Cerebellar cortex (tissue), 1 donor: ENCODE measurements around the gene CELA2A.
"Not testable (repeated sequence)": the region's sequence is repeated elsewhere in the genome, so short reads cannot be mapped to it uniquely, and the experiment has no call there.

Source experiments
- DNase-seq: peaks from one replicate; pipeline ENCODE4 v3.0.0-alpha.2; 2015; ENCODE audit warnings: low spot score

CELA2A gene

DNA sequence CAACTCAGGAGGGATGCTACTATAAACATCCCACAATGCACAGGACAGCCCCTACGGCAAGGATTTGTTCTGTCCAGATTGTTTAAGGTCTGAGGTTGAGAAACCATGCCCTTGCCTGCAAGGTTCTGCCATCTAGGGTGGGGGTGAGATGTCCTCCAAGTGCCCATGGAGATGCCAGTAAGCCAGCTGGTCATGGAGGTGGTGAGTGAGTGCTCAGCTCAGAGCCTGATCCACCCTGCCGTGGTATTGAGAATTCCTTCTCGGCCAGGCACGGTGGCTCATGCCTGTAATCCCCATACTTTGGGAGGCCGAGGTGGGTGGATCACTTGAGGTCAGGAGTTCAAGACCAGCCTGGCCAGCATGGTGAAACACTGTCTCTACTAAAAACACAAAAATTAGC, 31.6 kb upstream of the CELA2A start:
- DNase-seq: no peak

- no peak for DNase-seq
These were observed 31.0 kb upstream of the CELA2A start for GRCh38 chr1:15425521-15425920.

DNA sequence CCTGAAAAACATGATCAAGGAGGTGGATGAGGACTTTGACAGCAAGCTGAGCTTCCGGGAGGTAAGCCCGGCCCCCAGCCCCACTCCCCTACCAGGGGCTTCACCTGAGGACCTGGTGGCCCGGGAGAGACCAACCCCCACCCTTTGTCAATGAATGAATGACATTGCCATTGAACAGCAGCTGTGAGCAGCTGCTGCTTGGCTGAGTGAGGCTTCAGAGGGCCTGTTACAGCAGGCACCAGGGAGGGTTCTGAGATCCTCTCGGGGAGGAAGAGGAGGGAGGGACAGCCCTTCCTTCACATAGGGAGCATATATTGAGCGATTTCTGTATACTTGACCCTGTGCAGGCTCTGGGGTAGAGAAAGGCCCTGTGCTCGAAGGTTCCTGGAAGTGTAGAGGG, 30.6 kb upstream of the CELA2A start:
- DNase-seq: no peak

DNA sequence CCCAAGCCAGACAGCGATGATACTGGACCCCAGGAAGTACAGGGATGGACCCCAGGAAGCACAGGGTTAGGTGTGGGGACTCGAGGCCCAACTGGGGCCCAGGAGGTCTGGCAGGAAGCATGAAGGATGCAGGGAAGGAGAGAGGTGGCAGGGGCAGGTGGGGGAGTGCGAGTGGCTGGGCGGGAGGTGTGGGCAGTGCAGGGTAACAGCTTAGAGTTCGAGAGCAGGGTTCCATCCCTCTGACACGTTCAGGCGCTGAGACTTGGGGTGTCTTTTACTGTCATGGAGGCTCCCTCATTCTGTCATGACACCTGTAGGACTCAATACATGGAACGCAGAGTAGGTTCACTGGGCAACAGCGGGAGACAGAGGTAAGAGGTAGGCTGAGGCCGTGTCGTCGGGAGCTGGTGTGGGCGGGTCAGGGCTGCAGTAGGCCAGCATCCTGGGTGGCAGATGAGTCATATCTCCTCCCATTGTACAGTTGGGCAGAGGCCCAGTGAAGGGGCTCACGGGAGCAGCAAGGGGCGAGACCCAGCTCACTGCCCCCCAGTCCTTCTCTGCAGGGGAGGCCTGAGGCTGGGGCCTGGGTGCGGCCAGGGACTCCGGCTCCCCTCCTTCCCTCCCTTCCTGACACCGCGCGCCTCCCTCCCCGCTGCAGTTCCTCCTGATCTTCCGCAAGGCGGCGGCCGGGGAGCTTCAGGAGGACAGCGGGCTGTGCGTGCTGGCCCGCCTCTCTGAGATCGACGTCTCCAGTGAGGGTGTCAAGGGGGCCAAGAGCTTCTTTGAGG, 29.8 kb upstream of the CELA2A start:
- peak; percentile 39 for DNase-seq

GRCh38 chr1:15427280-15427666, 29.3 kb upstream of the CELA2A start:
- DNase-seq: no peak

GRCh38 chr1:15428252-15428651, 28.3 kb upstream of the CELA2A start:
- not testable (repeated sequence) for DNase-seq

- DNase-seq: no peak
These were observed 27.6 kb upstream of the CELA2A start for GRCh38 chr1:15428815-15429435.

DNA sequence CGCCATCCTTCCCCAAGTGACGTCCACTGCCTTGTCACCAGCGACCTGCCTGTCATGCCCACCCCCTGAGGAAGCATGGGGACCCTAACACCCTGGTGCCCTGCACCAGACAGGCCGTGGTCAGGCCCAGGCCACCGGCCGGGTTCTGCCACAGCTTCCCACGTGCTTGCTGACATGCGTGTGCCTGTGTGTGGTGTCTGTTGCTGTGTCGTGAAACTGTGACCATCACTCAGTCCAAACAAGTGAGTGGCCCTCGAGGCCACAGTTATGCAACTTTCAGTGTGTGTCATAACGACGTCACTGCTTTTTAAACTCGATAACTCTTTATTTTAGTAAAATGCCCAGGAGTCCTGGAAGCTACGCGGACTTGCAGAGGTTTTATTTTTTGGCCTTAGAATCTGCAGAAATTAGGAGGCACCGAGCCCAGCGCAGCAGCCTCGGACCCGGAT, 26.8 kb upstream of the CELA2A start:
- DNase-seq: no peak

GRCh38 chr1:15430787-15431570, 25.6 kb upstream of the CELA2A start:
- peak; percentile 56 for DNase-seq

DNA sequence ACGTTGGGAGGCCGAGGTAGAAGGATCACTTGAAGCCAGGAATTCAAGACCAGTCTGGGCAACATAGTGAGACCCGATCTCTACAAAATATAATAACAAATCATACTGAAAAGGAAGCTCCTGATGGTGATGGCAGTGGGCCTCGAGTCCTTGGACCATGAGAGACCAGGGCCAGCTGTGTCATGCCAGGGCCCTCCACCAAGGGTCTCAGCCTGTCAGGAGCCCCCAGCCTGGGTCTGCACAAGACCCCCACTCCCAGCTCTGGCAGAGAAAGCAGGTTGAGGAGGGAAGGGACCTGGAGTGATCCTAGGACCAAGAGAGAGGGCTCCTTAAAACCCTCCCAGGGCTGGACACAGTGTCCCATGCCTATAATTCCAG, 25.0 kb upstream of the CELA2A start:
- DNase-seq: no peak

DNA sequence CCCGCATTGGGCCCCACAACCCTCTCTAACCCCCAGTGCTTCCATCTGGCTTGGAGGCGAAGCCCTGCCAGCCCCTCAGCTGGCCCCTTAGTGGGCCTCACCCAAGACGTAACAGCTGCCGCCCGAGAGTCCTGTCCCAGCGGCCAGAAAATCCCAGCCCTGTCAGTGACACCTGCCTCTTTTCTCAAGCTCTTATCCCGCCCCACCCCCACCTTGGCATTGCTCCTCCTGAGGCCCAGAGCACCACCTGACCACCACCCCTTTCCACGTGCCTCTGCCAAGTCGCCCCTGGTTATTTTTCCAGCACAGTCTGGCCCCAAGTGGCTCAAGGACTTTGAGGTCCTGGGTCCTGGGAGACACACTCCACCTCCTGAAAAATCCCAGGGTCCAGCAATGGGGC, 24.2 kb upstream of the CELA2A start:
- no peak for DNase-seq

- DNase-seq: no peak
These were observed 23.1 kb upstream of the CELA2A start for GRCh38 chr1:15433471-15433870.

DNA sequence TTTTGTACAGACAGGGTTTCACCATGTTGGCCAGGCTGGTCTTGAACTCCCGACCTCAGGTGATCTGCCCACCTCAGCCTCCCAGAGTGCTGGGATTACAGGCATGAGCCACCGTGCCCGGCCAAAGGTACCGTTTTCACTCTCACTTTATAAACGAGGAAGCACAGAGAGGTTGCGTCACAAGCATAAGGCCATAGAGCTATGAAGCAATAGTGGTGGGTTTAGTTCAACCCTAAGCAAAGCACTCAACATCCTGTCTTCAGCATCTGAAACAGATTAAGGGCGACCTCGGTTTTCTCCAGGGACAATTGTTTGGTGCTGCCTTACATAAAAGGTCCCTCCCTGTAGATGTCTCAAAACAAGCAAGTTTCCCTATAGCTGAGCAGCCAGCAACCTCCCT, 21.8 kb upstream of the CELA2A start:
- not testable (repeated sequence) for DNase-seq

DNA sequence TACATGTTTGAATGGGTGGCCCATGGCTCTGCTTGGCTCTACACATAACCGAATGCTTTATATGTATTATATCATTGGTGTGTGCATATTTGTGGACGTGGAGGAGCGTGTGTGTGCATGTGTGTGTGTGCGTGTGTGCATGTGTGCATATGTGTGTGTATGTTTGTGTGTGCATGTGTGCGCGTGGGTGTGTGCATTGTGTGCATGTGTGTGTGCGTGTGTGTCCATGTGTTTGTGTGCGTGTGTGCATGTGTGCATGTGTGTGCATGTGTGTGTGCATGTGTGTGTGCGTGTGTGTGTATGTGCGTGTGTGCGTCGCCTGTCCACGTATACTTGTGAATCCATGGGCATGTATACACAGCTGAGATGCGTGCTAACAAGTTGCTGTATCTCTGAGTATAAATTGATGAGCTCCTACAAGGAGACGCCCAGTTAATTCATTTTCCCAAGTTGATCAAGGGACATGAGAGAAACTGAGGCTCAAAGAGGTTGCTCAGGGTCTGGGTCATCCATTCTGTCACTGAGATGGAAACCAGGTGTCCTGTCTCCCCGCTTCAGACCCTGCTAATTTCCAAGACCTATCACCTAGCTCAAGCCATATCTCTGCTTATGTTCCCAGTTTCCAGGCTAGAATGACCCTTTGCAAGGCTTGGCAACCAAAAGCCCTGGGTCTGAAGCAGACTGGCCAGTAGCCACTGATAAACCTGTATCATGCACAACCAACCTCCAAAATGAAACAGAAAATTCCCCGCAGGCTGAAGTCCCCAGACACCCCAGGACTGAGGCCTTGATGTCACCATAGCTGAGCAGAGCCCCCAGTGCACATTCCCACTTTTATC, 21.1 kb upstream of the CELA2A start:
- DNase-seq: no peak

- DNase-seq: no peak
These were observed 19.6 kb upstream of the CELA2A start for GRCh38 chr1:15436881-15437442.

DNA sequence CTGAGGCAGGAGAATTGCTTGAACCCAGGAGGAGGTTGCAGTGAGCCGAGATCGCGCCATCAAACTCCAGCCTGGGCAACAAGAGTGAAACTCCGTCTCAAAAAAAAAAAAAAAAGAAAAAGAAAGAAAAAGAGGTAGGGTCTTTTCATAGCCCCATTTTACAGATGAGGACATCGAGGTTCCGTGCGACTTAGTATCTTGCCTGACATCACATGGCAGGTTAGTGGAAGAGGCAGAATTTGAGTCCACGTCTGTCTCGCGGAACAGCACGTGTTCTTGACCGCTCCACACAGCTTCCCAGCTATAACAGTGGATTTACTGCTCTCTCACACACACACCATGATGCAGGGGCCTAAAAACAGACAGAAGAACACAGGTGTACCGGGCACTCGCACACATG, 17.2 kb upstream of the CELA2A start:
- DNase-seq: no peak

- no peak for DNase-seq
These were observed 16.2 kb upstream of the CELA2A start for GRCh38 chr1:15440357-15440756.

DNA sequence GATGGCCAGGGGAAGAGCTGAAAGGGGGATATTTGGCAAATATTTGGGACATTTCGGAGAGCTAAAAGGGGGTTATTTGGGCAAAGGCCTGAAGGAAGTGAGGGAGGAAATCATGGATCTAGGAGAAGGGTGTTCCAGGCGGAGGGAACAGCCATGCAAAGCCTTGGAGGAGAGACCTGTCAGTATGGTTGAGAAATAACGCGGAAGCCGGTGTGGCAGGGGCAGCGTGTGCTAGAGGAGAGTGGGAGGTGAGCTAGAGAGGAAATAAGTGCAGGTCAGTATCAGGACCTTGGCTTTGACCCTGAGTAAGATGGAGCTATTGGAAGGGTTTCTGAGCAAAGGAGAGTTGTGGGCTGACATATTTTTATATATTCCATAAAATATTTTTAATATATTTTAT, 15.3 kb upstream of the CELA2A start:
- no peak for DNase-seq

DNA sequence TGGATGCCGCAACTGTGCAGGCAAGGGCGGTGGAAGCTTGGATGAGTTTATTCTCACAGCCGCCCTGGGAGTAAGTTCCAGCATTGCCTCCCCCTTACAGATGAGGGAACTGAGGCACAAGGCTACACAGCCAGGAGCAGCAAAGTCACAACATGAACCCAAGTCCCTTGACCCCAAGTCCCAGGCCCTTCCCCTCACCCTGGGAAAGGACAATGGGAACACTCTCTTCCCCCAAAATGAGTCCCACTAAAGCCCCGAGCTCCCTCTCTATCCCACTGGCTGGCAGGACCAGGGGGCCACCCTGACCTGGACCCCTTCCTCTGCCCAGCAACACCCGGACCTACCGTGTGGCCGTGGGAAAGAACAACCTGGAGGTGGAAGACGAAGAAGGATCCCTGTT, 14.4 kb upstream of the CELA2A start:
- no peak for DNase-seq

DNA sequence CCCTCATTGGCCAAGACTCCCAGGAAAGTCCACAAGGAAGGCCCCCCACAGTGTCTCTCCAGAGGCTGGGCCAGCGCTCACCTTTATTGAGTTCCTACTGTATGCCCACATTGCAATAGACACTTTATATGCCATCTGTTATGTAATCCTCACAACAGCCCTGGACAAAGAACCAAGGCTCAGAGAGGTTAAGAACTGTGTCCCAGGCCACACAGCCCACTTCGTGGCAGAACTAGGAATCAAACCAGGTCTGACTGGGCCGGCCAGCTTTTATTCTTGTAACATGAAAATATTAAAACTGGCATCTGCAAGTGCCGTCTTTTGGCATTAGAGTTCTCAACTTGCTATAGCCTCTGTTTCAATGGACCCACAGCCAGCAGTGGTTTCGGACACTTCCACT, 13.8 kb upstream of the CELA2A start:
- DNase-seq: no peak

DNA sequence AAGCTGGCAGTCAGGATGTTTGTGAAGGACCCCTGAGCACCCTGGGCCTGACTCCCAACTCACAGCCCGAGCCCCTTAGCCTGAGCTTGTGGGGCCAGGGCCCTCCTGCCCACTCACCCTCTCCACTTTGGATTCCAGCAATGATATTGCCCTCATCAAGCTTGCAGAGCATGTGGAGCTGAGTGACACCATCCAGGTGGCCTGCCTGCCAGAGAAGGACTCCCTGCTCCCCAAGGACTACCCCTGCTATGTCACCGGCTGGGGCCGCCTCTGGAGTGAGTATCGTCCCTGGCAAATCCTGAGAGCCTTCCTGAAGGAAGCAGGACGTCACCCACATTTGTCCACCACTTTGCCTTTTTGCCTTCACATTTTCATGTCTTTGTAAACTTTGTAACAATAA, 13.3 kb upstream of the CELA2A start:
- DNase-seq: no peak
